Ramos (cell line): ENCODE results near the gene CD79A.

Experiments
- in situ Hi-C: fragments of 300-500 bp; cut with MboI; formaldehyde crosslinking; loops from one replicate; pipeline ENCODE4 v1.14.3; 2022; ENCODE audit warnings: low sequenced_read_pairs; ENCODE audit not compliant: unreplicated experiment

The CD79A gene

DNA sequence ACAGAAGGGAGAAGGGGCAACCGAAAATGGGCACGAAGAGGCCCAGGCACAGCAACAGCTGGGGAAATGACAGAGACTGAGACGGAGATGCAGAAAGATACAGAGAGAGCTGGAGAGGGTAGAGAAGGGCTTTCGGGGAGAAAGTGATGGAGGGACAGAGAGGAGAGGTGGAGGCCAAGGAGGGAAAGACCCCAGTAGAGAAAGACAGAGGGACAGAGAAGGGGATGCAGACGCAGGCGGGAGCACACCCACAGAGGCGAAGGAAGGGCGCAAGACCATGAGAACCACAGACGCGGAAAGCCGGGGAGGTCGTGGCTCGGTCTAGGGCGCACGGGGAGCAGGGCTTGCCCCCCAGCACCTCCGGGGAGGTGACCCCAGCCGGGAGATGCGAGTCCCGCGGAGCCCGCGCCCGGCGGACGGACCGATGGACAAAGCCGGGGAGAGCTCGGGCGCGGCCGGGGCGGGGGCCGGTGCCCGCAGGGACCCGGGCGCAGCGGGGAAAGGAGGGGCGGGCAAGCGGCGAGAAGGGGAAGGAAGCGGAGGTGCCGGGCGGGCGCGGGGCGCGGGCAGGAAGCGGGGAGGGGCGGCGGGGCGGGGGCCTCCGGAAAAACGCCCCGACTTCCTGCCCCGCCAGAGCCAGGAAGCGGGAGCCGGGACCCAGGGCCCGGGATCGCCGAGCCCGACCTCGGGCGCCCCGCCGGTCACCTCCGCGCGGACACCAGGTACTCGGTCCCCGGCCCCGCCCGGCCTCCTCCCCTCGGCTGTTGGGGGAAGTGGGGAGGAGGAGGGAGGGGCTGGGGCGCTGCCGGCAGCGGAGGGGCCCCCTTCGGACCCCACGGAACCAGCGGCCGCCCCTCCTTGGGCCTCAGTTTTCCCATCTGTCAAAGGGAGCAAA, 5.7 kb downstream of the CD79A start, which contains the start of gene ARHGEF1:
ARHGEF1 (plus strand) TSS at position 617 of the 895 bp plus-strand sequence. CDS start 4,899 bp downstream, outside the sequence.
- in situ Hi-C loops: no loop called here

GRCh38 chr19:41883463-41883820, 6.4 kb downstream of the CD79A start:
- in situ Hi-C loops: no loop called here

DNA sequence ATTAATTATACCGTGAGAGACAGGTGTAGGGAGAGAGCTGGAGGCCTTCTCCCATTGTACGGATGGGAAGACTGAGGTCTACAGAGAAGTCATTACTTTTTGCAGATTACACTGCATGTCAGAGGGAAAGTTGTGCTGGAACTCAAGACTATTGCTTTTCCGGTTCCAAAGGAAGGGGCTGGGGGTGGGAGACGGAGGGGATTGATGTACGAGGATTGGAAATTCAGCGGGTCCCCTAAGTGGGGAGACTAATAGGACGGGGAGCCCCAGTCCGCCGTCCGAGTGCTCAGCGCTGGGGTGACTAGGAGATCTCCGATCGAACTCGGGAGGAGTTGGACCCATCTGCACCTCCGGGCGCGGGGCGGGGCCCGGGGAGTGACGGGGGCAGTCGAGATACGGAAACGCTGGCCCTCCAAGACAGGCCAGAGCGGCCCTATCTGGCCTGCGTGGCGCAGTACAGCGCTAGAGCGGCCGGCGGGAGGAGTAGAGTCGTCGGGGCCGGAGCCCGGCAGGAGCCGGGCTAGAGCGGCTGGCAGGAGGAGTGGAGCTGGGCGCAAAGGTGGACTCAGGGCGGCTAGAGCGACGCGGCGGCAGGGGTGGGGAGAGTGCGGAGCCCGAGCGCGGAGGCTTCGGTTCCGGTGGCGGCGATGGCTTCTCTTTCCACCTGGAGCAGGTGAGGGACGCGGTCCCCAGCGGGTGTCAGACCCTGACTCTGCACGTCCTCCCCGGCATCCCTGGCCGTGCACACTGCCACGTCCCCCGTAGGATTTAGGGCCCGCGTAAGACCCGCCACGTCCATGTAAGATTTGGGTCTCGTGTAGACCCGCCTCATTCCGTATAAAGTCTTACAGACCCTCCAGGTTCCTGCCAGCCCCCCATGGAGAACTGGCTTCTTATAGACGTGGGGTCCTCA, 7.0 kb downstream of the CD79A start:
- in situ Hi-C loops: no loop called here

GRCh38 chr19:41886761-41887710, 10.0 kb downstream of the CD79A start:
- in situ Hi-C loops: no loop called here

DNA sequence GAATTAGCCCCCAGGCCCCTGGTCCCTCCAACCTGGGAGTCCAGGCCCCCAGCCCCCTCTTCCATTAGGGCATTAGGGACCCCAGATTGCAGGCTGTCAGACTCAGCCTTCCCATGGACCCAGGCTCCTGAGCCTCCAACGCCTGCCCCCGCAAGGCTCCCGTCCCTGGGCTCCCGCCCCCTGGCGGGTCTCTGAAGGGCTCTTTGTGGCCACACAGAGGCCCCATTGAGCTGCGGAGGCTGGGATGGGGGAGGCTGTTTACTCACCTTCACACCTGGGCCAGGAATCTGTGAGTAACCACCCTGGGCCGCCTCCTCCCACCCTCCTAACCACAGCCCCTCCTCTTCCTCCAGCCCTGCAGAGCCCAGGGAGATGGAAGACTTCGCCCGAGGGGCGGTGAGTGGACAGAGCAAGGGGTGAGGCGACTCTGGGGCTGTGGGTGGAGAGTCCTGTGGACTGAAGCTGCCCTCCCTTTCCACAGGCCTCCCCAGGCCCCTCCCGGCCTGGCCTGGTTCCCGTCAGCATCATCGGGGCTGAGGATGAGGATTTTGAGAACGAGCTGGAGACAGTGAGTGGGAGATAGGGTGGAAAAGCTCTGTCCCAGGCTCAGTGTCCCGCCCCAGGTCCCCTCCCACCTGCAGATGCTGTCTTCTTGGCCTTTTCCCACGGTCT, 10.8 kb downstream of the CD79A start:
- in situ Hi-C loops: no loop called here

- in situ Hi-C loops: no loop called here
These were observed 11.8 kb downstream of the CD79A start for GRCh38 chr19:41888926-41889325.

GRCh38 chr19:41889896-41890295, 12.8 kb downstream of the CD79A start:
- in situ Hi-C loops: no loop called here

- in situ Hi-C loops: no loop called here
These were observed 13.9 kb downstream of the CD79A start for GRCh38 chr19:41890936-41891335.

DNA sequence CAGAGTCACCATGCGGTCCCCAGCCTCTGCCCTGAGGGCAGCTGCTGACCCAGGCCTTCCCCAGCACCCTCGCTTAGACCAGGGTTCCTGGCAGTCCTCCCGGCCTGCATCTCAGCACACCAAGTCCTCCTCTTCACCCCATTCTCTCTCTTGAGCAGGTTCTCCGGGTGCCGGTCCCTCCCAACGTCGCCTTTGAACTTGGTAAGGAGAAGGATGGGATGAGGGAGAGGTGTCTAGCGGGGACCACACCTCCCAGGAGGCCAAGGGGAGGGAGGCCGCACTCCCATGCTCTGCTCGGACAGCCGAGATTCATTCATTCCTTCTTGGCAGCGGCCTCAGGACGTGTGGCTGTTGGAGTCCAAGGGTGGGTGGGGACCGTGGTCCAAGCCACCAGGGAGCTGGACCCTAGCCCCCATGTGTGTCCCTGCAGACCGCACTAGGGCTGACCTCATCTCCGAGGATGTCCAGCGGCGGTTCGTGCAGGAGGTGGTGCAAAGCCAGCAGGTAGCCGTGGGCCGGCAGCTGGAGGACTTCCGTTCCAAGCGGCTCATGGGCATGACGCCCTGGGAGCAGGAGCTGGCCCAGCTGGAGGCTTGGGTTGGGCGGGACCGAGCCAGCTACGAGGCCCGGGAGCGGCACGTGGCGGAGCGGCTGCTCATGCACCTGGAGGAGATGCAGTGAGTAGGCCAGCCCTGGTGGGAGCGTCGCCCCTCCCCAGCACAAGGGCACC, 15.3 kb downstream of the CD79A start:
- in situ Hi-C loops: no loop called here

- in situ Hi-C loops: no loop called here
These were observed 16.8 kb downstream of the CD79A start for GRCh38 chr19:41893899-41894298.

DNA sequence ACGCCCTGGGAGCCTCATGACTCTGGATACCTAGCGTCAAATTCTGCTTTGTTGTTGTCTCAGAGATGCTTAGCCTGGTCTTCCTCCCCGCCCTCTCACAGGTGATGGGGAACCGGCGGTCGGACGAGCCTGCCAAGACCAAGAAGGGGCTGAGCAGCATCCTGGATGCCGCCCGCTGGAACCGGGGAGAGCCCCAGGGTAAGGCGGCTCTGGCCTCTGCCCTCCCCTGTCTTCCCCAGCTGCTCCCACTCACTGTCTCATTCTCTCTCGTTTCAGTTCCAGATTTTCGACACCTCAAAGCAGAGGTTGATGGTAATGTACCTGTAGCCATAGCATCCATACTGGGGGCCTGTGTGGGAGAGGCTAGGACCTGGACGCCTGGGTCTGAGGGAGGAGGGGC, 17.3 kb downstream of the CD79A start:
- in situ Hi-C loops: no loop called here

DNA sequence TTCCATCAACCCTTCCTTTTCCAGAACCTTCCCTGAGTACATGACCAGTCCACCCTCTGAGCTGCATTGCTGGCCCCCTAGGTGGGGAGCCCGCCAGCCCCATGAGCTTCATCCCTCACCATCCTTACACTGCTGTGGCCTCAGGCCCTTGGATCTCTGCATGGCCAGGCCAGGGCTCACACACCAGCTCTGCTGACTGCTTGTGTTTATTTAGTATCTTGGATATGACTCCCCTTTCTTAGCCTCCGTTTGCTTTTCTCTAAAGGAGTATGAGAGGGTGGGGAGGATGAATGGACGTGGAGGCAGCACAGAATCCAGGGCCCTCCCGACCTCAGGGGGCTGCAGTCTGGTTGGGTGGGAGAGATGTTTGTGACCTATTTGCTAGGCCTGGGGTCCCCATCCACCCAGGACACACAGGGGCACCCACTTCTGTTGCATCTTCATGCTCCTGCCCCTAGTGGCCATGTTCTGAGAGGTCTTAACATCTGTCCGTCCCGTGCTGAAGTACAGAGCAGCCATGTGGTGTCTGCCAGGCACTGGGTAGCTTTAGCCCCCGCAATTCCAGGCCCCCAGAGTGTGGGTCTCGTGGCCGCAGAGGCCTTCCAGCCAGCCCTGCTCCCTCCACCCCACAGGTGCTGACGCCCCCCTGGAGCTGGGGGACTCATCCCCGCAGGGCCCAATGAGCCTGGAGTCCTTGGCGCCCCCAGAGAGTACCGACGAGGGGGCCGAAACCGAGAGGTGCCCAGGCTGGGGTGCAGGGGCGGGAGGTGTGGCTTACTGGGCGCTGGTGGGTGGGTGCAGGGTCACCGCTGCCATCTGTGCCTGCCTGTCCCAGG, 18.9 kb downstream of the CD79A start:
- in situ Hi-C loops: no loop called here

- in situ Hi-C loops: no loop called here
These were observed 19.5 kb downstream of the CD79A start for GRCh38 chr19:41896581-41896942.

- in situ Hi-C loops: no loop called here
These were observed 20.1 kb downstream of the CD79A start for GRCh38 chr19:41897181-41897580.

GRCh38 chr19:41897820-41898219, 20.7 kb downstream of the CD79A start:
- in situ Hi-C loops: no loop called here

GRCh38 chr19:41898235-41898634, 21.2 kb downstream of the CD79A start:
- in situ Hi-C loops: no loop called here

GRCh38 chr19:41901707-41902360, 24.8 kb downstream of the CD79A start:
- in situ Hi-C loops: no loop called here

DNA sequence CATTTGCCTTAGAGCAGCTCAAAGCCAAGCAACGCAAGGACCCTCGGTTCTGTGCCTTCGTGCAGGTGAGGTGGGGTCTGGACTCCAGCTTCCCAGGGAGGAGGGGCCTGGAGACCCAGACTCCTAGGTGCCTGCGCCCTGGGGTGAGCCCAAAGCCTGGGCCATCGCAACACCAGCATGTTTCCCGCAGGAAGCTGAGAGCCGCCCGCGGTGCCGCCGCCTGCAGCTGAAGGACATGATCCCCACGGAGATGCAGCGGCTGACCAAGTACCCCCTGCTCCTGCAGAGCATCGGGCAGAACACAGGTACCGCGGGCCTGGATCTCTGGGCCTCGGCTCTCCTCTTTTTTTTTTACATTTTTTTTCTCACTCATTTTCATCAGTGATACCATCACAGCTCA, 25.5 kb downstream of the CD79A start:
- in situ Hi-C loops: no loop called here
